ENCODE measurements around the gene ROPN1L. TPM values are rescaled to one million over a fixed set of nuclear protein-coding genes. Genes with fewer than 3 reads are reported as not detected.

The ROPN1L gene
- total and polyA plus RNA-seq, 2 of the 4 experiments (the other 2 are of a cell fraction), result 0.34 to 0.36 TPM

GRCh38 chr5:10470669-10471068, 29.0 kb downstream of the ROPN1L start:
- in situ Hi-C loops (cut with MboI; ENCODE audit: low sequenced_read_pairs), result loop anchor here (25.0 kb wide), 1 partner anchor 92 kb away; the partner anchor contains the start of gene ANKRD33B

More at GRCh38 chr5:10470669-10471068, 29.0 kb downstream of the ROPN1L start:
- Histone ChIP-seq H2BK15ac (ENCODE audit: low read depth, low read length) (no peak overlapping the region), H3K23ac (ENCODE audit: low read depth, low read length) (no peak overlapping the region), H2BK5ac (ENCODE audit: low read depth, low read length, poor library complexity, severe bottlenecking) (no peak overlapping the region), H3K9me3 (ENCODE audit: control insufficient read depth, insufficient read depth, low read length) (peaks cover 4% of the 10 kb centered on the region), H3K9ac (ENCODE audit: low read depth, low read length) (no peak overlapping the region), H3K27me3 (ENCODE audit: control insufficient read depth, insufficient read depth, low read length) (no peaks in the 10 kb centered on the region), H3K14ac (replicated peaks; ENCODE audit: low read depth, low read length) (no peak overlapping the region), H3K79me1 (ENCODE audit: low read depth in 1 of 2, low read length in 2 of 2) (no peaks in the 10 kb centered on the region), H3K27ac (ENCODE audit: insufficient read depth, low read length) (no peak overlapping the region), H2AFZ (replicated peaks; ENCODE audit: low read length, poor library complexity) (no peak overlapping the region), H3K18ac (ENCODE audit: low read depth, low read length) (no peak overlapping the region), H3K4me3 (ENCODE audit: insufficient read depth, low read depth, low read length) (no peak overlapping the region), H2AK9ac (replicated peaks; ENCODE audit: low read depth, low read length, poor library complexity) (no peak overlapping the region), H3K4me1 (ENCODE audit: control insufficient read depth, insufficient read depth, low read length) (peaks cover 13% of the 10 kb centered on the region), H2BK120ac (ENCODE audit: low read depth, low read length) (no peak overlapping the region), H4K20me1 (ENCODE audit: insufficient read depth, low read length) (no peaks in the 10 kb centered on the region), H3K36me3 (ENCODE audit: control insufficient read depth, insufficient read depth, low read length) (no peaks in the 10 kb centered on the region), H3K9me1 (ENCODE audit: insufficient read depth, low read length) (peaks cover 4% of the 10 kb centered on the region; the same call in 1 of the 2 replicates), H3K56ac (ENCODE audit: extremely low read depth, insufficient read depth, low read length) (no peak overlapping the region), H3K4me2 (ENCODE audit: low read depth, low read length) (no peak overlapping the region), H2BK20ac (ENCODE audit: low read depth, low read length) (no peak overlapping the region), H4K8ac (ENCODE audit: low read depth in 2 of 2, low read length in 2 of 2) (no peak overlapping the region), H4K5ac (ENCODE audit: low read depth, low read length) (no peak overlapping the region), H4K91ac (ENCODE audit: insufficient read depth, low read depth, low read length) (no peak overlapping the region), H2AK5ac (ENCODE audit: low read depth, low read length) (no peak overlapping the region; the same call in 1 of the 2 replicates), H3K4ac (ENCODE audit: low read depth, low read length) (no peak overlapping the region)
- no CpG with 5 or more reads among the region's 10 CpGs for WGBS, 2 experiments (ENCODE audit: extremely low coverage in 2 of 2, insufficient read length in 1 of 2)
- no peak for TF ChIP-seq ELK1 (IDR thresholded peaks at IDR 0.05; ENCODE audit: borderline replicate concordance, low read depth, low read length)
- TF ChIP-seq MAZ (IDR thresholded peaks at IDR 0.05; ENCODE audit: borderline replicate concordance, low read depth, low read length), result no peak
- TF ChIP-seq CEBPB (IDR thresholded peaks at IDR 0.05; ENCODE audit: low read depth, low read length), result no peak
- TF ChIP-seq MXI1 (IDR thresholded peaks at IDR 0.05; ENCODE audit: borderline replicate concordance, low read depth, low read length), result no peak
- no peak for TF ChIP-seq FOS (IDR thresholded peaks at IDR 0.05; ENCODE audit: low read depth, low read length)
- ChIA-PET CTCF (no interaction called here), POLR2A (ENCODE audit: unreplicated experiment) (no interaction called here)
- DNase-seq (no peak), ATAC-seq (ENCODE audit: low read depth) (no peak)
- intact Hi-C loops (cut with micrococcal nuclease), result no loop called here
- dilution Hi-C loops (cut with HindIII; ENCODE audit: low sequenced_read_pairs, unreplicated experiment), result no loop called here
- no TSS peak for BruUV-seq (replicated peaks)
